ENCODE results near the gene GPATCH1. TPM values are rescaled to one million over a fixed set of nuclear protein-coding genes. Genes with fewer than 3 reads are reported as not detected.

The GPATCH1 gene
- total and polyA plus RNA-seq, 4 donors, result 2.5 to 5.2 (median 3.6) TPM

DNA sequence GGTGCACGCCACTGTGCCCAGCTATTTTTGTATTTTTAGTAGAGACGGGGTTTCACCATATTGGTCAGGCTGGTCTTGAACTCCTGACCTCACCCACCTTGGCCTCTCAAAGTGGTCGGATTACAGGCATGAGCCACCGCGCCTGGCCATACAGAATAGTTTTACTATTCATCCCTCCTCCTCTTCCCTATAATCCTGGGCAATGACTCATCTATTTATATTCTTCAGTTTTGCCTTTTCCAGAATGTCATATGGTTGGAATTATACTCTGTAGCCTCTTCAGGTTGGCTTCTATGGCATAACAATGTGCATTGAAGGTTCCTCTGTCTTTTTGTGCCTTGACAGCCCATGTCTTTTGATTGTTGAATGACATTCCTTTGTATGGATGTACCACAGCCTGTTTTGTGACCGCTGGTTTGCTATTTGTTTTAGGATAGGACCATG is 91.0 kb downstream of the GPATCH1 start:
- no peak overlapping the region for H3K4me3 ChIP-seq (ENCODE audit: low read depth in 1 of 3, low read length in 3 of 3)
- H3K27me3 ChIP-seq (ENCODE audit: control insufficient read depth in 4 of 4, insufficient read depth in 4 of 4, low read length in 3 of 4), result no peaks in the 10 kb centered on the region
- peaks cover 0 to 22% (median 17%) of the 10 kb centered on the region in 4 donors for H3K4me1 ChIP-seq (ENCODE audit: control insufficient read depth in 4 of 4, insufficient read depth in 4 of 4, low read length in 3 of 4)
- WGBS, result 87% methylated on average over 6 of the region's 6 CpGs
- no peak overlapping the region for H3K27ac ChIP-seq (ENCODE audit: low read depth in 1 of 2, low read length in 2 of 2)
- H3K9me3 ChIP-seq (ENCODE audit: control insufficient read depth in 4 of 4, low read length in 3 of 4), result peaks cover 0 to 4% (median 3%) of the 10 kb centered on the region in 4 donors
- no peak for DNase-seq (ENCODE audit: low spot score)
- TF ChIP-seq EGR1 (IDR thresholded peaks at IDR 0.05; ENCODE audit: low read depth in 2 of 2), result no peak
- TF ChIP-seq GABPA (IDR thresholded peaks at IDR 0.05 in 1 of 2, conservative IDR thresholded peaks at IDR 0.05 in 1 of 2), result no peak
- no peak for TF ChIP-seq JUND (IDR thresholded peaks at IDR 0.05)
- no peak for TF ChIP-seq NR2F2 (IDR thresholded peaks at IDR 0.05)
- TF ChIP-seq HNF4A (conservative IDR thresholded peaks at IDR 0.05), result no peak
- no peak overlapping the region for H3K9ac ChIP-seq (ENCODE audit: low read depth in 1 of 2, low read length in 2 of 2)
- H3K36me3 ChIP-seq (ENCODE audit: control insufficient read depth in 4 of 4, insufficient read depth in 3 of 4, low read depth in 1 of 4, low read length in 3 of 4), result no peaks in the 10 kb centered on the region

DNA sequence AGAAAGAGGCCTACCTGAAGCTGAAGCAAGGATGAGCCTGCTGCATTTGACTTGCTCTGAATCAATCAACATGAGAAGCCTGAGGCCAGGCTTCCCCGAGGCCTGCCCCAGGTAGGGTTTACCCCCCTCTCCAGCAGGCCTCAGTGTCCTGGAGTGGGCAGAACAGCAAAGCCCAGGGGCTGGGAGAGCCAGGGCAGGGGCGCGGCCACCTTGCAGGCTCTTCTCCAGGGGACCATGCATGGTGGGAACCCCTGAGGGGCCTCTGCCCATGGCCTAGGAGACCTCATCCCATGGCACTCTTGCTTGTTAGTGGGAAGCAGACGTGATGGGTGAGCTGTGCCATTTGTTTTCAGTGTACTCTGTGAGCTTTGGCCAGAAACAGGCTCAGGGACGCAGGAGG is 93.2 kb downstream of the GPATCH1 start:
- Histone ChIP-seq H3K9me3 (ENCODE audit: control insufficient read depth in 4 of 4, low read length in 3 of 4) (no peaks in the 10 kb centered on the region), H3K4me3 (ENCODE audit: low read depth in 1 of 3, low read length in 3 of 3) (no peak overlapping the region), H3K36me3 (ENCODE audit: control insufficient read depth in 4 of 4, insufficient read depth in 3 of 4, low read depth in 1 of 4, low read length in 3 of 4) (no peaks in the 10 kb centered on the region), H3K27ac (ENCODE audit: low read depth in 1 of 2, low read length in 2 of 2) (no peak overlapping the region), H3K27me3 (ENCODE audit: control insufficient read depth in 4 of 4, insufficient read depth in 4 of 4, low read length in 3 of 4) (no peaks in the 10 kb centered on the region), H3K4me1 (ENCODE audit: control insufficient read depth in 4 of 4, insufficient read depth in 4 of 4, low read length in 3 of 4) (peaks cover 2 to 31% (median 24%) of the 10 kb centered on the region in 4 donors), H3K9ac (ENCODE audit: low read depth in 1 of 2, low read length in 2 of 2) (no peak overlapping the region)
- 95% methylated on average over 5 of the region's 5 CpGs for WGBS
- no peak for DNase-seq (ENCODE audit: low spot score)
- TF ChIP-seq YY1 (IDR thresholded peaks at IDR 0.05), result no peak
- no peak for TF ChIP-seq SP1 (IDR thresholded peaks at IDR 0.05)
- no peak for TF ChIP-seq GABPA (IDR thresholded peaks at IDR 0.05 in 1 of 2, conservative IDR thresholded peaks at IDR 0.05 in 1 of 2)
- TF ChIP-seq RAD21 (IDR thresholded peaks at IDR 0.05), result no peak
- TF ChIP-seq, protein P1, sequence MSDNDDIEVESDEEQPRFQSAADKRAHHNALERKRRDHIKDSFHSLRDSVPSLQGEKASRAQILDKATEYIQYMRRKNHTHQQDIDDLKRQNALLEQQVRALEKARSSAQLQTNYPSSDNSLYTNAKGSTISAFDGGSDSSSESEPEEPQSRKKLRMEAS (IDR thresholded peaks at IDR 0.05), result no peak
- TF ChIP-seq HNF4G (IDR thresholded peaks at IDR 0.05), result no peak
- no peak for TF ChIP-seq FOXA1 (IDR thresholded peaks at IDR 0.05)
- no peak for TF ChIP-seq JUND (IDR thresholded peaks at IDR 0.05)
- TF ChIP-seq, protein P2, sequence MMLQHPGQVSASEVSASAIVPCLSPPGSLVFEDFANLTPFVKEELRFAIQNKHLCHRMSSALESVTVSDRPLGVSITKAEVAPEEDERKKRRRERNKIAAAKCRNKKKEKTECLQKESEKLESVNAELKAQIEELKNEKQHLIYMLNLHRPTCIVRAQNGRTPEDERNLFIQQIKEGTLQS (IDR thresholded peaks at IDR 0.05), result no peak
- TF ChIP-seq HNF4A (conservative IDR thresholded peaks at IDR 0.05), result no peak
- no peak for TF ChIP-seq EGR1 (IDR thresholded peaks at IDR 0.05; ENCODE audit: low read depth in 2 of 2)
- no peak for TF ChIP-seq NR2F2 (IDR thresholded peaks at IDR 0.05)
- no peak for TF ChIP-seq TAF1 (conservative IDR thresholded peaks at IDR 0.05)

DNA sequence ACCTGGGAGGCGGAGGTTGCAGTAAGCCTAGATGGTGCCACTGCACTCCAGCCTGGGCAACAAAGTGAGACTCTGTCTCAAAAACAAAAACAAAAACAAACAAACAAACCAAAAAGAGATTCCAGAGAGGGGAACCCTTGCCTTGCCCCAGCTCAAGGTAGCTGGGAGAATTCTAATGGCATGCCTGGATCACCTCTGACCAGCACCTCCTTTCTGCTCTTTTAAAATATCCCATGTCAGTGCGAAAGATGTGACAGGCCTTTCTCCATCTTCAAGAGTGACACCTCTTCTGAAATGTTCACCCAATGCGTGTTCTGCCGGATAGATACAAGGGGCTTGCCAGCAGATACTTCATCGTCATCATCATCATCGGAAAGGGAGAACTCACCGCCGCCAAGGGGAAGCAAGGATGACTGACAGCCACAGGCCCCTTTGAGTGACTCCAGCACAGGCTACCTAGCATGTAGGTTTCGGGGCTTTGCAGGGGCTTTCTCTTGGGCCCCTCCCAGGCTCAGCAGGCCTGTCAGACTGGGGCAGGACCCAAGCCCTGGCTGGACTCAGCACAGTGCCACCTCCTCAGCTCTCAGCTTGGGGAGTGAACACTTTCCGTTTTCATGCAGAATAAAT is 94.3 kb downstream of the GPATCH1 start:
- Histone ChIP-seq H3K4me1 (ENCODE audit: control insufficient read depth in 4 of 4, insufficient read depth in 4 of 4, low read length in 3 of 4) (peaks cover 2 to 31% (median 24%) of the 10 kb centered on the region in 4 donors), H3K9me3 (ENCODE audit: control insufficient read depth in 4 of 4, low read length in 3 of 4) (no peaks in the 10 kb centered on the region), H3K36me3 (ENCODE audit: control insufficient read depth in 4 of 4, insufficient read depth in 3 of 4, low read depth in 1 of 4, low read length in 3 of 4) (no peaks in the 10 kb centered on the region), H3K27me3 (ENCODE audit: control insufficient read depth in 4 of 4, insufficient read depth in 4 of 4, low read length in 3 of 4) (no peaks in the 10 kb centered on the region), H3K27ac (ENCODE audit: low read depth in 1 of 2, low read length in 2 of 2) (no peak overlapping the region), H3K9ac (ENCODE audit: low read depth in 1 of 2, low read length in 2 of 2) (no peak overlapping the region), H3K4me3 (ENCODE audit: low read depth in 1 of 3, low read length in 3 of 3) (no peak overlapping the region)
- DNase-seq (ENCODE audit: low spot score), result no peak
- TF ChIP-seq RXRA (IDR thresholded peaks at IDR 0.05) (no peak), SP1 (IDR thresholded peaks at IDR 0.05) (no peak), NR2F2 (IDR thresholded peaks at IDR 0.05) (no peak), RAD21 (IDR thresholded peaks at IDR 0.05) (no peak), TAF1 (conservative IDR thresholded peaks at IDR 0.05) (no peak), HNF4G (IDR thresholded peaks at IDR 0.05) (no peak), JUND (IDR thresholded peaks at IDR 0.05) (no peak), HNF4A (conservative IDR thresholded peaks at IDR 0.05) (no peak), EGR1 (IDR thresholded peaks at IDR 0.05; ENCODE audit: low read depth in 2 of 2) (no peak)
- TF ChIP-seq, protein P1 (IDR thresholded peaks at IDR 0.05), result no peak
- TF ChIP-seq, protein P3, sequence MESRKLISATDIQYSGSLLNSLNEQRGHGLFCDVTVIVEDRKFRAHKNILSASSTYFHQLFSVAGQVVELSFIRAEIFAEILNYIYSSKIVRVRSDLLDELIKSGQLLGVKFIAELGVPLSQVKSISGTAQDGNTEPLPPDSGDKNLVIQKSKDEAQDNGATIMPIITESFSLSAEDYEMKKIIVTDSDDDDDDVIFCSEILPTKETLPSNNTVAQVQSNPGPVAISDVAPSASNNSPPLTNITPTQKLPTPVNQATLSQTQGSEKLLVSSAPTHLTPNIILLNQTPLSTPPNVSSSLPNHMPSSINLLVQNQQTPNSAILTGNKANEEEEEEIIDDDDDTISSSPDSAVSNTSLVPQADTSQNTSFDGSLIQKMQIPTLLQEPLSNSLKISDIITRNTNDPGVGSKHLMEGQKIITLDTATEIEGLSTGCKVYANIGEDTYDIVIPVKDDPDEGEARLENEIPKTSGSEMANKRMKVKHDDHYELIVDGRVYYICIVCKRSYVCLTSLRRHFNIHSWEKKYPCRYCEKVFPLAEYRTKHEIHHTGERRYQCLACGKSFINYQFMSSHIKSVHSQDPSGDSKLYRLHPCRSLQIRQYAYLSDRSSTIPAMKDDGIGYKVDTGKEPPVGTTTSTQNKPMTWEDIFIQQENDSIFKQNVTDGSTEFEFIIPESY (IDR thresholded peaks at IDR 0.05), result no peak
- WGBS, result 94% methylated on average over 10 of the region's 10 CpGs
